GM19468 (cell line): ENCODE results near the gene PCDHA5.
"Not testable (repeated sequence)": the region's sequence is repeated elsewhere in the genome, so short reads cannot be mapped to it uniquely, and the experiment has no call there.

Experiments
- ATAC-seq: cut with Tn5 transposase; IDR thresholded peaks from one replicate; pipeline ENCODE4 v1.9.1; 2021; ENCODE audit warnings: mild to moderate bottlenecking, moderate library complexity, moderate number of reproducible peaks; ENCODE audit not compliant: unreplicated experiment; ENCODE audit errors: extremely low read depth

Gene PCDHA5

DNA sequence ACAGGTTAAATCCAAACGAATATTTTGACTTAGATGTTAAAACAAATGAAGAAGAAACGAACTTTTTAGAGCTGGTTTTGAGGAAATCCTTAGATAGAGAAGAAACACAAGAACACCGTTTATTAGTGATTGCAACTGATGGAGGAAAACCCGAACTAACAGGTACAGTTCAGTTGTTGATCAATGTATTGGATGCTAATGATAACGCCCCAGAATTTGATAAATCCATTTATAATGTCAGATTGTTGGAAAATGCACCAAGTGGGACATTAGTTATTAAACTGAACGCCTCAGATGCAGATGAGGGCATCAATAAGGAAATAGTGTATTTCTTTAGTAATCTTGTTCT, 842 bp downstream of the PCDHA5 start:
- no peak for ATAC-seq

DNA sequence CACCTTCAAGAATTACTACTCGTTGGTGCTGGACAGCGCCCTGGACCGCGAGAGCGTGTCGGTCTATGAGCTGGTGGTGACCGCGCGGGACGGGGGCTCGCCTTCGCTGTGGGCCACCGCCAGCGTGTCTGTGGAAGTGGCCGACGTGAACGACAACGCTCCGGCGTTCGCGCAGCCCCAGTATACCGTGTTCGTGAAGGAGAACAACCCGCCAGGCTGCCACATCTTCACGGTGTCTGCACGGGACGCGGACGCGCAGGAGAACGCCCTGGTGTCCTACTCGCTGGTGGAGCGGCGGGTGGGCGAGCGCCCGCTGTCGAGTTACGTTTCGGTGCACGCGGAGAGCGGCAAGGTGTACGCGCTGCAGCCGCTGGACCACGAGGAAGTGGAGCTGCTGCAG, 1.6 kb downstream of the PCDHA5 start:
- ATAC-seq, result not testable (repeated sequence)

DNA sequence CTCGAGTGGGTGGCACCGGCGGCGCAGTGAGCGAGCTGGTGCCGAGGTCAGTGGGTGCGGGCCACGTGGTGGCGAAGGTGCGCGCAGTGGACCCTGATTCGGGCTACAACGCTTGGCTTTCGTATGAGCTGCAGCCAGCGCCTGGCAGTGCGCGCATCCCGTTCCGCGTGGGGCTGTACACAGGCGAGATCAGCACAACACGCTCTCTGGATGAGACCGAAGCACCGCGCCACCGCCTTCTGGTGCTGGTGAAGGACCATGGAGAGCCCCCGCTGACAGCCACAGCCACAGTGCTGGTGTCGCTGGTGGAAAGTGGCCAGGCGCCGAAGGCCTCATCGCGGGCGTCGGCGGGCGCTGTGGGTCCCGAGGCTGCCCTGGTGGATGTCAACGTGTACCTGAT, 2.1 kb downstream of the PCDHA5 start:
- ATAC-seq, result no peak

DNA sequence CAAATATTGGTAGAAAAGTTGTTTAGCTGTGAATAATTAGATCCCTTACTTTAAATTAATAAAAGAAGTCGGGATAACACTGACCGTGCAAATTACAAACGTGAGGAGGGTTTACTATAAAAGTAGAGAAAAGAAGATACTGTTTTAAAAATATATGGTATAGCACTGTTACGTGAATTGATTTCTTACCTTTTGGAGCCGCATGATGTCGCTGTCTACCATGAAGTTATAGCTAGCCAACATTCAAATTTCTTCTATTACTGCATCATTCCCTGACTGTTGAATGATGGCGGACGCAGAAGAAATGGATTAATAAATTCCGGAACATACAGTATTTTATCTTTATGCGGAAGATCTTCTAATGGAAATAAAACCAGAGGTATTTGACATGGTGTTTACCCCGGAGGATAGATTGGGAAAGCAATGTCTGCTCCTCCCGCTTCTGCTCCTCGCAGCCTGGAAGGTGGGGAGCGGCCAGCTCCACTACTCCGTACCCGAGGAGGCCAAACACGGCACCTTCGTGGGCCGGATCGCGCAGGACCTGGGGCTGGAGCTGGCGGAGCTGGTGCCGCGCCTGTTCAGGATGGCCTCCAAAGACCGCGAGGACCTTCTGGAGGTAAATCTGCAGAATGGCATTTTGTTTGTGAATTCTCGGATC, 6.4 kb downstream of the PCDHA5 start, which contains the start of gene PCDHA6:
PCDHA6 (plus strand) TSS at position 257 of the 658 bp plus-strand sequence; CDS start at position 389, 132 bp downstream.
- ATAC-seq, result no peak

DNA sequence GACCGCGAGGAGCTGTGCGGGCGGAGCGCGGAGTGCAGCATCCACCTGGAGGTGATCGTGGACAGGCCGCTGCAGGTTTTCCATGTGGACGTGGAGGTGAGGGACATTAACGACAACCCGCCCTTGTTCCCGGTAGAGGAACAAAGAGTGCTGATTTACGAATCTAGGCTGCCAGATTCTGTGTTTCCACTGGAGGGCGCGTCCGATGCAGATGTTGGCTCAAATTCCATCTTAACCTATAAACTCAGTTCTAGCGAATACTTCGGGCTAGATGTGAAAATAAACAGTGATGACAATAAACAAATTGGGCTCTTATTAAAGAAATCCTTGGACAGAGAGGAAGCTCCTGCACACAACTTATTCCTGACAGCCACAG, 6.9 kb downstream of the PCDHA5 start:
- no peak for ATAC-seq

DNA sequence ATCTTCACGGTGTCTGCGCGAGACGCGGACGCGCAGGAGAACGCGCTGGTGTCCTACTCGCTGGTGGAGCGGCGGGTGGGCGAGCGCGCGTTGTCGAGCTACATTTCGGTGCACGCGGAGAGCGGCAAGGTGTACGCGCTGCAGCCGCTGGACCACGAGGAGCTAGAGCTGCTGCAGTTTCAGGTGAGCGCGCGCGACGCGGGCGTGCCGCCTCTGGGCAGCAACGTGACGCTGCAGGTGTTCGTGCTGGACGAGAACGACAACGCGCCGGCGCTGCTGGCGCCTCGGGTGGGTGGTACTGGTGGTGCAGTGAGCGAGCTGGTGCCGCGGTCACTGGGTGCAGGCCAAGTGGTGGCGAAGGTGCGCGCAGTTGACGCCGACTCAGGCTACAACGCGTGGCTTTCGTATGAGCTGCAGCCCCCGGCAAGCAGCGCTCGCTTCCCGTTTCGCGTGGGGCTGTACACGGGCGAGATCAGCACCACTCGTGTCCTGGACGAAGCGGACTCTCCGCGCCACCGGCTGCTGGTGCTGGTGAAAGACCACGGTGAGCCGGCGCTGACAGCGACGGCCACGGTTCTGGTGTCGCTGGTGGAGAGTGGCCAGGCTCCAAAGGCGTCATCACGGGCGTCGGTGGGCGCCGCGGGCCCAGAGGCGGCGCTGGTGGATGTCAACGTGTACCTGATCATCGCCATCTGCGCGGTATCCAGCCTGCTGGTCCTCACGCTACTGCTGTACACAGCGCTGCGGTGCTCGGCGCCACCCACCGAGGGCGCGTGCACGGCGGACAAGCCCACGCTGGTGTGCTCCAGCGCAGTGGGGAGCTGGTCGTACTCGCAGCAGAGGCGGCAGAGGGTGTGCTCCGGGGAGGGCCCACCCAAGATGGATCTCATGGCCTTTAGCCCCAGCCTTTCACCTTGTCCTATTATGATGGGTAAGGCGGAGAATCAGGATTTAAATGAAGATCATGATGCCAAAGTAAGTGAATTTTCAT, 8.4 kb downstream of the PCDHA5 start:
- ATAC-seq, result not testable (repeated sequence)

DNA sequence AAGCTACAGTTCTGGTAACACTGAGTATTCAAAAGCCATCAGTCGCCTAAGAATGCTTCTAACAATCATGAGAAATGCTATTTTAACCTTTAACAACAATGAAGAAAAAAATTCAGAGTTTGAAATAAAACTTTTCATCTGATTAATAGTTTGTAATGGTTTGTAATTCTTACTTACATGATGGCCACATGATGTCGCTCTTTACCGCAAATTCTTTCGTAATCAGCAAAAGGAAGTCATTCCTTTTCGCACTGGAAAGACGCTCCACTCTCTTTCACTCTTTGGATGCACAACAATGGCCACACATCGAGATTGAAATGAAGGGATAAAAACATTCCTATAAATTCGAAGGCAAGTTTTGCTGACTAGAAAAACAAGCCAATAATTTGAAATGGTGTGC, 12.6 kb downstream of the PCDHA5 start, which contains the start of gene PCDHA7:
PCDHA7 (plus strand) TSS at position 277 of the 400 bp plus-strand sequence; CDS start at position 392, 115 bp downstream.
- ATAC-seq, result no peak

DNA sequence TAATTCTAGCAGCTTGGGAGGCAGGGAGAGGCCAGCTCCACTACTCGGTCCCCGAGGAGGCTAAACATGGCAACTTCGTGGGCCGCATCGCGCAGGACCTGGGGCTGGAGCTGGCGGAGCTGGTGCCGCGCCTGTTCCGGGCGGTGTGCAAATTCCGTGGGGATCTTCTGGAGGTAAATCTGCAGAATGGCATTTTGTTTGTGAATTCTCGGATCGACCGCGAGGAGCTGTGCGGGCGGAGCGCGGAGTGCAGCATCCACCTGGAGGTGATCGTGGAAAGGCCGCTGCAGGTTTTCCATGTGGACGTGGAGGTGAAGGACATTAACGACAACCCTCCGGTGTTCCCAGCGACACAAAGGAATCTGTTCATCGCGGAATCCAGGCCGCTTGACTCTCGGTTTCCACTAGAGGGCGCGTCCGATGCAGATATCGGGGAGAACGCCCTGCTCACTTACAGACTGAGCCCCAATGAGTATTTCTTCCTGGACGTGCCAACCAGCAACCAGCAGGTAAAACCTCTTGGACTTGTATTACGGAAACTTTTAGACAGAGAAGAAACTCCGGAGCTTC, 13.1 kb downstream of the PCDHA5 start:
- ATAC-seq, result not testable (repeated sequence)

DNA sequence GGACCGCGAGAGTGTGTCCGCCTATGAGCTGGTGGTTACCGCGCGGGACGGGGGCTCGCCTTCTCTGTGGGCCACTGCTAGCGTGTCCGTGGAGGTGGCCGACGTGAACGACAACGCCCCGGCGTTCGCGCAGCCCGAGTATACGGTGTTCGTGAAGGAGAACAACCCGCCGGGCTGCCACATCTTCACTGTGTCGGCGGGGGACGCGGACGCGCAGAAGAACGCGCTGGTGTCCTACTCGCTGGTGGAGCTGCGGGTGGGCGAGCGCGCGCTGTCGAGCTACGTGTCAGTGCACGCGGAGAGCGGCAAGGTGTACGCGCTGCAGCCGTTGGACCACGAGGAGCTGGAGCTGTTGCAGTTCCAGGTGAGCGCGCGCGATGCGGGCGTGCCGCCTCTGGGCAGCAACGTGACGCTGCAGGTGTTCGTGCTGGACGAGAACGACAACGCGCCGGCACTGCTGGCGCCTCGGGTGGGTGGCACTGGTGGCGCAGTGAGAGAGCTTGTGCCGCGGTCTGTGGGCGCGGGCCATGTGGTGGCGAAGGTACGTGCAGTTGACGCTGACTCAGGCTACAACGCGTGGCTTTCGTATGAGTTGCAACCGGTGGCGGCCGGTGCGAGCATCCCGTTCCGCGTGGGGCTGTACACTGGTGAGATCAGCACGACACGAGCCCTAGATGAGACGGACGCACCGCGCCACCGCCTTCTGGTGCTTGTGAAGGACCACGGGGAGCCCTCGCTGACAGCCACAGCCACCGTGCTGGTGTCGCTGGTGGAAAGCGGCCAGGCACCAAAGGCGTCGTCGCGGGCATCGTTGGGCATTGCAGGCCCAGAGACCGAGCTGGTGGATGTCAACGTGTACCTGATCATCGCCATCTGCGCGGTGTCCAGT, 14.5 kb downstream of the PCDHA5 start:
- ATAC-seq, result no peak

DNA sequence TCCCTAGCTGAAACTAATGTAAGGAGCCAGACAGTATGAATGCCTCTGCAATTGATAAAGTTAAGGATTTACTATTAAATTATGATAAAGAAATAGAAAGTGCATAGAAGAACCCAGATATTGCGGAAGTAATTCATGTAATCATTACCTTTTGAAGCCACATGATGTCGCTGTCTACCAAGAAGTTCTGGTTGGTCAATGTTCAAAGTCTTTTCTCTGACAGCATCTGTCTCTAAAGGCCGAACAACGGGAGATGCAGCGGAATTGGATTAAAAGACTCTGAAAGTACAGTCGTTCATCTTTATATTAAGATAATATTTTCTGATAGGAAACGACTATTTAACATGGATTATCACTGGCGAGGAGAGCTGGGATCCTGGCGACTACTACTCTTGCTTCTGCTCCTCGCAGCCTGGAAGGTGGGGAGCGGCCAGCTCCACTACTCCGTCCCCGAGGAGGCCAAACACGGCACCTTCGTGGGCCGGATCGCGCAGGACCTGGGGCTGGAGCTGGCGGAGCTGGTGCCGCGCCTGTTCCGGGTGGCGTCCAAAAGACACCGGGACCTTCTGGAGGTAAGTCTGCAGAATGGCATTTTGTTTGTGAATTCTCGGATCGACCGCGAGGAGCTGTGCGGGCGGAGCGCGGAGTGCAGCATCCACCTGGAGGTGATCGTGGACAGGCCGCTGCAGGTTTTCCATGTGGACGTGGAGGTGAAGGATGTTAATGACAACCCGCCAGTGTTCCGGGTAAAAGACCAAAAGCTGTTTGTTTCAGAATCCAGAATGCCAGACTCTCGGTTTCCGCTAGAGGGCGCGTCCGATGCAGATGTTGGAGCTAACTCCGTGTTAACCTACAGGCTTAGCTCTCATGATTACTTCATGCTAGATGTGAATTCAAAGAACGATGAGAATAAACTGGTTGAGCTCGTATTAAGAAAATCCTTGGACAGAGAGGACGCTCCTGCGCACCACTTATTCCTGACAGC, 19.9 kb downstream of the PCDHA5 start, which contains the start of gene PCDHA8:
PCDHA8 (plus strand) TSS at position 210 of the 985 bp plus-strand sequence; CDS start at position 345, 135 bp downstream.
- no peak for ATAC-seq

DNA sequence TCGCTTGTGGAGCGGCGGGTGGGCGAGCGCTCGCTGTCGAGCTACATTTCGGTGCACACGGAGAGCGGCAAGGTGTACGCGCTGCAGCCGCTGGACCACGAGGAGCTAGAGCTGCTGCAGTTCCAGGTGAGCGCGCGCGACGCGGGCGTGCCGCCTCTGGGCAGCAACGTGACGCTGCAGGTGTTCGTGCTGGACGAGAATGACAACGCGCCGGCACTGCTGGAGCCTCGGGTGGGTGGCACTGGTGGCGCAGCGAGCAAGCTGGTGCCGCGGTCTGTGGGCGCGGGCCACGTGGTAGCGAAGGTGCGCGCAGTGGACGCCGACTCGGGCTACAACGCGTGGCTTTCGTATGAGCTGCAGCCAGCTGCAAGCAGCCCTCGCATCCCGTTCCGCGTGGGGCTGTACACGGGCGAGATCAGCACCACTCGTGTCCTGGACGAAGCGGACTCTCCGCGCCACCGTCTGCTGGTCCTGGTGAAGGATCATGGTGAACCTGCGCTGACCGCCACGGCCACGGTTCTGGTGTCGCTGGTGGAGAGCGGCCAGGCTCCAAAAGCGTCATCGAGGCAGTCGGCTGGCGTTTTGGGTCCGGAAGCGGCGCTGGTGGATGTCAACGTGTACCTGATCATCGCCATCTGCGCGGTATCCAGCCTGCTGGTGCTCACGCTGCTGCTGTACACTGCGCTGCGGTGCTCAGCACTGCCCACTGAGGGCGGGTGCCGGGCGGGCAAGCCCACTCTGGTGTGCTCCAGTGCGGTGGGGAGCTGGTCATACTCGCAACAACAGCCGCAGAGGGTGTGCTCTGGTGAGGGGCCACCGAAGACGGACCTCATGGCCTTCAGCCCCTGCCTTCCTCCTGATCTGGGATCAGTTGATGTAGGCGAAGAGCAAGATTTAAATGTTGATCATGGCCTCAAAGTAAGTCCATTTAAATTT, 21.7 kb downstream of the PCDHA5 start:
- ATAC-seq, result no peak

DNA sequence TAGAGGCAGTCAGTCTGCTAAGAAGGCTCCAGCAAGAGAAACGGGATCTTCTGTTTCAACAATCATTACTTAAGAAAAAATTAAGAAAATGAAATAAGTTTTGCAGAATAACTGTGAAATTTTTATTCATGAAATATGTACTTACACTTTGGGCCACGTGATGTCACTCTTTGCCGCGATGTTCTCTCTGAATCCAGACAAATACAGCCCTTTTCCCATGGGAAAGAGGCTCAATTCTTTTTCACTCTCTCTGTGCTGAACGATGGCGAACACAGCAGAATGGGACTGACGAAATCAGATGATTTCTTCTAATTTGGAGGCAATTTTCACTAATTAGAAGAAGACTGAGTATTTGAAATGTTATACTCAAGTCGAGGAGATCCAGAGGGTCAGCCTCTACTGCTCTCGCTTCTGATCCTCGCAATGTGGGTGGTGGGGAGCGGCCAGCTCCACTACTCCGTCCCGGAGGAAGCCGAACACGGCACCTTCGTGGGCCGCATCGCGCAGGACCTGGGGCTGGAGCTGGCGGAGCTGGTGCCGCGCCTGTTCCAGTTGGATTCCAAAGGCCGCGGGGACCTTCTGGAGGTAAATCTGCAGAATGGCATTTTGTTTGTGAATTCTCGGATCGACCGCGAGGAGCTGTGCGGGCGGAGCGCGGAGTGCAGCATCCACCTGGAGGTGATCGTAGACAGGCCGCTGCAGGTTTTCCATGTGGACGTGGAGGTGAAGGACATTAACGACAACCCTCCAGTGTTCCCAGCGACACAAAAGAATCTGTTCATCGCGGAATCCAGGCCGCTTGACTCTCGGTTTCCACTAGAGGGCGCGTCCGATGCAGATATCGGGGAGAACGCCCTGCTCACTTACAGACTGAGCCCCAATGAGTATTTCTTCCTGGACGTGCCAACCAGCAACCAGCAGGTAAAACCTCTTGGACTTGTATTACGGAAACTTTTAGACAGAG, 27.0 kb downstream of the PCDHA5 start, which contains the start of gene PCDHA9:
PCDHA9 (plus strand) TSS at position 244 of the 964 bp plus-strand sequence; CDS start at position 358, 114 bp downstream.
- ATAC-seq, result not testable (repeated sequence)

DNA sequence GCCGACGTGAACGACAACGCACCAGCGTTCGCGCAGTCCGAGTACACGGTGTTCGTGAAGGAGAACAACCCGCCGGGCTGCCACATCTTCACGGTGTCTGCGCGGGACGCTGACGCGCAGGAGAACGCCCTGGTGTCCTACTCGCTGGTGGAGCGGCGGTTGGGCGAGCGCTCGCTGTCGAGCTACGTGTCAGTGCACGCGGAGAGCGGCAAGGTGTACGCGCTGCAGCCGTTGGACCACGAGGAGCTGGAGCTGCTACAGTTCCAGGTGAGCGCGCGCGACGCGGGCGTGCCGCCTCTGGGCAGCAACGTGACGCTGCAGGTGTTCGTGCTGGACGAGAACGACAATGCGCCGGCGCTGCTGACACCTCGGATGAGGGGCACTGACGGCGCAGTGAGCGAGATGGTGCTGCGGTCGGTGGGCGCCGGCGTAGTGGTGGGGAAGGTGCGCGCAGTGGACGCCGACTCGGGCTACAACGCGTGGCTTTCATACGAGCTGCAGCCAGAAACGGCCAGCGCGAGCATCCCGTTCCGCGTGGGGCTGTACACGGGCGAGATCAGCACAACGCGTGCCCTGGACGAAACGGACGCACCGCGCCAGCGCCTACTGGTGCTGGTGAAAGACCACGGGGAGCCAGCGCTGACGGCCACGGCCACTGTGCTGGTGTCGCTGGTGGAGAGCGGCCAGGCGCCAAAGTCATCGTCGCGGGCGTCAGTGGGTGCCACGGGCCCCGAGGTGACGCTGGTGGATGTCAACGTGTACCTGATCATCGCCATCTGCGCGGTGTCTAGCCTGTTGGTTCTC, 28.6 kb downstream of the PCDHA5 start:
- ATAC-seq, result not testable (repeated sequence)

DNA sequence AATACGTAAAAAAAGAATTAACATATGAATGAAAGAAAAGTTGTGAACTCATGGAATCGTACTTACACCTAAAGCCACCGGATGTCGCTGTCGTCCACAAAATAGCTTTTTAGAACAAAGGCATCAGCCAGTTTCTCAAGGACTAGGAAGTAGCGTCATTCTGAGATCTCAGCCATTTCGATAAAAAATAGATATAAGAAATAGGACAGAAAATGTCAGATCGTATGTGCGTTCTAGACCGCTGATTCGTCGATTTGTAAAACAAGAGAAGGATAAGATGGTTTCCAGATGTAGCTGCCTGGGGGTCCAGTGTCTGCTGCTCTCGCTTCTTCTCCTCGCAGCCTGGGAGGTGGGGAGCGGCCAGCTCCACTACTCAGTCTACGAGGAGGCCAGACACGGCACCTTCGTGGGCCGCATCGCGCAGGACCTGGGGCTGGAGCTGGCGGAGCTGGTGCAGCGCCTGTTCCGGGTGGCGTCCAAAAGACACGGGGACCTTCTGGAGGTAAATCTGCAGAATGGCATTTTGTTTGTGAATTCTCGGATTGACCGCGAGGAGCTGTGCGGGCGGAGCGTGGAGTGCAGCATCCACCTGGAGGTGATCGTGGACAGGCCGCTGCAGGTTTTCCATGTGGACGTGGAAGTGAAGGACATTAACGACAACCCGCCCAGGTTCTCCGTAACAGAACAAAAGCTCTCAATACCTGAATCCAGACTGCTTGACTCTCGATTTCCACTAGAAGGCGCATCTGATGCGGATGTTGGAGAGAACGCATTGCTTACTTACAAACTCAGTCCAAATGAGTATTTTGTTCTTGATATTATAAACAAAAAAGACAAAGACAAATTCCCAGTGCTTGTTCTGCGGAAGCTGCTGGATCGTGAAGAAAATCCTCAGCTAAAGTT, 34.6 kb downstream of the PCDHA5 start, which contains the start of gene PCDHA10:
PCDHA10 (plus strand) TSS at position 126 of the 903 bp plus-strand sequence; CDS start at position 278, 152 bp downstream.
- no peak for ATAC-seq
